ENCODE data around the gene MS4A4A.

DNA sequence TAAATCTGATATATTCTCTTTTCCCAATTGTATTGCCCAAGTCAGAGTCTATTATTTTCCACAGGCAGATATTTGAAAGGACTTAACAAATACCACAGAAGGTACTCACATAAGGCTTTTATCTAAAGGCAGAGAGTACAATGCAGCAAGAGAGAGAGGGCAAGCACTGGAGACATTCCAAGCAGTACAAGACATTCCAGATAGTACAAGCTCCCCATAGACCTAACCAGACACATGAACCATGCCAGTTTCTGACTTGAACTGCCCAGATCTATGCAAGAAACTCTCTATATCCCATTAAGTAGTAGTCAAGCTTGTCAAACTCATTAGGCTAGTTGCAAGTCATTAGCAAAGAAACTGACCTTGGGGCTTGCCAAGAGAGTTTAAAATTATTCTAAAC, 35.4 kb downstream of the MS4A4A start:
- no peak for TF ChIP-seq POLR2A (IDR thresholded peaks at IDR 0.05; ENCODE audit: low read depth, low read length)
- no peak for TF ChIP-seq TAF1 (IDR thresholded peaks at IDR 0.05; ENCODE audit: borderline replicate concordance, low read depth, low read length)
